Colon (tissue), 2 donors: ENCODE data around the gene FBN2.
"Not testable (repeated sequence)": the region's sequence is repeated elsewhere in the genome, so short reads cannot be mapped to it uniquely, and the experiment has no call there.

Experiments
- FAIRE-seq: peaks from 2 replicates; lab custom pipeline; 2012; peaks lifted over from hg19 to GRCh38; lab: Jason Lieb, UNC
- donor health status: control.
- donor health status: control.

The FBN2 gene

DNA sequence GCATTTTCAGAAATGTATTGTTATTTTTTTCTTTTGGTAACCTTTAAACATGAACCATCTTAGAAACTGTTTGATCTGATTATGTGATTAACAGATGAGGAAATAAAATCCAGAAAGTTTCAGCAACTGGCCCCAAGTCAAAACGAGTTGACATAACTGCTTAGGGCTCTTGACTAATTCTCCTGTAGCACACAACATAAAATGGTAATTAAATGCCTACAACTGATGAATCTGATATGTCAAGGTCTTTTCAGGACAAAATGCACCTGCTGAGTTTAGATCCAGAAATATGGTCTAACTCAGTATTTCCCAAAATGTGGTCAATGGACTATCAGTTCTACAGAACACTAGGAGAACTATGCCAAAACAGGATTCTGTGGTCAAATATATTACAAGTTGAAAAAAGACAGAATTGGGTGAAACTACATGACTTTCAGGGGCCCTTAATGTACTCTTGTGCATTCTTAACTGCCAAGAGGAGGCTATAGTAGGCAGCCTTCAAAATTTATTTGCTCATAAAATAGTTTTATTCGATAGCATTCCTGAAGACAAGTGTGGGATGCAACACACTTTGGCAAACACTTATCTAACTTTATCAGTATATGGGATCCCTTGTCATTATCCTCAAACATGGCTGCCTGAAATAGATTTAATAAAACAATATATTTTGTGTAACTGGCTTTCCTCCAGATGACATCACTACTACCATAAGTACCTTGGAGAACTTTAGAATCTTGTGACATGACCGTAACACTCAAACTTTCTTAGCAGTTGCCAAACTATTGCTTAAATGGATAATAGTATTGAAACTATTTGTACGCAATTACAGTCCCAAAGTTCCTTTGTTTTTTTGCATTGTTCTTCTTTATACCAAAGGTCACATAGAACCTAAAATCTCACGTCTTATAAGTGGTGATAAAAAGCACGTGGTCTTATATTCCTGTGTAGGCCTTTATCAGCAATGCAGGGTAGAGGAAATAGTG, 59.4 kb downstream of the FBN2 start:
- no peak for FAIRE-seq

DNA sequence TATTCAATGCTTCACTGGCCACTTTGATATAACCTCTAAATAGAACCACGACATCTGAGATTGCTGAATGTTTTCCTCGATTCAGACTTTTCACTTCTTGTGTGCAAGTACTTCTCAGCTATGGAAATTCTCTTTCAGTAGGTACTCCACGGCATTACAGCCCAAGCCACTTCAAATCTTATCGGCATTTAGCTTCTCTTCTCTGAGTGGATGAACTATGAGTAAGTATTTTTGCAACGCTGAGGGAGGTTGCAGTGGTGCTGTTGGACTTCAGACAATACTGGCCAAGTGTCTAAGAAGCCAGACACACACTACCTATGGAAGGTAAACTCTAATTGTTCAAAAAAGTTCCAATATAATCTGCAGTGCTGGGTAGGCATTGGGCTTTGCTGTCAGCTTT, 60.1 kb downstream of the FBN2 start:
- no peak for FAIRE-seq

DNA sequence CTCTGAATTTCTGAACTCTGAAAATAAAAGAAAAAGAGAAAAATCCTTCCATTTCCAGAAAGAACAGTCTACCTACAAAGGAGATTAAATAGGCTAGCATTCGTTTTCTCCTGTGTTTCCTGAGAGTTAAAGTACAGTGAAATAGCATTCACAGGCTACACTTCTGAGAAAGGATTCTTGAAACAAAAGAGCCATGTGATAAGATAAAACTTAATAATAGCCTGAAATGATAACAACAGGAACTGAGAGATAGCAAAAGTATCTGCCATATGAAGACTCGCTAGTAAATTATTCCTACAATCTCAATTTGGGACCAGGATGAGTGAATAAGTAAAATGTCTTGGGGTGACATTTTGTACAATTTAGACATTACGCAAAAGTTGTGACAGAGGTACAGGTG, 62.4 kb downstream of the FBN2 start:
- FAIRE-seq: no peak

DNA sequence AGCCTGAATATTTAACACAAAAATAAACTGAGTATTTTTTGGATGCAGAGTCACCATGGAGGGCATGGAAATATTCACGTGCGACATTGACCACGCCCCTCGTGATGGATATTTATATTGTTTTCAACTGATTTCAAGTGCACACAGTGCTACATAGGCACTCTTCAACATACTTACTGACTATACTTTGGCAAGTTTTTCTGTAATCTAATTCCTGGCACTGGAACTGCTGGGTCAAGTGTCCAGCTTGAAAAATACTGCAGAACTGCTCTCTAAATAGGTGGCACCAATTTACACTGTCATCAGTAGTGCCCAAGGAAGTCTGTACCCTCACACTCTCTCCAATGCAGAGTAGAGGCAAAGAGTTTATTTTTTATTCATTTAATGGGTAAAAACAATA, 65.1 kb downstream of the FBN2 start:
- FAIRE-seq: no peak

DNA sequence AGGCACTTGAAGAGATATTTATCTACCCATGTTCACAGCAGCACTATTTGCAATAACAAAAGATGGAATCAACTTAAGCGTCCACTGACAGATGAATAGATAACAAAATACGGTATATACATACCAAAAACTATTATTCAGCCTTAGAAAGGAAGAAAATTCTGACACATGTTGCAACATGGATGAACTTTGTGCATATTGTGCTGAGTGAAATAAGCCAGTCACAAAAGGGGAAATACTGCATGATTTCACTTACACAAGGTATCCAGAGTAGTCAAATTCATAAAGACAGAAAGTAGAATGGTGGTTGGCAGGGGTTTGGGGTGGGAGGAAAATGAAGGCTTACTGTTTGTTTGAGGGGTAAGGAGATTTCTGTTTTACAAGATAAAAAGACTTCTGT, 66.0 kb downstream of the FBN2 start:
- no peak for FAIRE-seq

DNA sequence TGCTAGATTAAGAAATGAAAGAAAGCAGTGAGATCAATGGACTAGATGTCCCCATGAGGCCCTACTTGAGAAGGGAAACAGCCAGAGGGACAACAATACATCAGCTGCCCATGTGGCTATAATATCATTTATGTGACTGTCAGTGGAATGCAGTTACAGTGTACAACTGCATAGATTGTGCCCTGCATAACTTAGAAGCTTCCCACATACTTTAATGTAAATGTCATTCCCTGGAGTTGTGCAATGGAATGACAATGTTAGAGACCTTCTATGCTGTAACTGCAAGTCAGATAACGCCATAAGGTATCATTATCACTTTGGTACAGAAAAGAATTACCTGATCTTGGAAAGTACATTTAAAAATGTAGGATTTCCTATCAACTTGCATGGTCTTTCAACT, 67.4 kb downstream of the FBN2 start:
- no peak for FAIRE-seq

DNA sequence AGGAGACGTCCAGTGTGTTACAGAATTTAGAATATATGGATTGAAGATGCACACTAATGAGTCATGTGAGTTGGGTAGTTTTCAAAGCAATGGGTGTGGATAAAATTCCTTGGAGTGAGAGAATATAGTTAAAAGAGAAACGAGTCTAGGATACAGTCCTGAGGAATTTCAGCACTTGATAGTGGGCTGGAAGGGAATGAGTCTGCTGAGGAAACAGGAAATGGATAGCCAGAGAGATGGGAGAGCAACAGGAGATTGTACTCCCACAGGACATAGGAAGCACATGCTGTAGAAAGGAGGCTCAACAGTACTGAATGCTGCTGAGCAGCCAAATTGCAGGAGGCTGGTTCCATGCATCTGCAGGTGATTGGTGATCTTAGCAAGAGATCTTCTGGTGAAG, 68.1 kb downstream of the FBN2 start:
- no peak for FAIRE-seq

DNA sequence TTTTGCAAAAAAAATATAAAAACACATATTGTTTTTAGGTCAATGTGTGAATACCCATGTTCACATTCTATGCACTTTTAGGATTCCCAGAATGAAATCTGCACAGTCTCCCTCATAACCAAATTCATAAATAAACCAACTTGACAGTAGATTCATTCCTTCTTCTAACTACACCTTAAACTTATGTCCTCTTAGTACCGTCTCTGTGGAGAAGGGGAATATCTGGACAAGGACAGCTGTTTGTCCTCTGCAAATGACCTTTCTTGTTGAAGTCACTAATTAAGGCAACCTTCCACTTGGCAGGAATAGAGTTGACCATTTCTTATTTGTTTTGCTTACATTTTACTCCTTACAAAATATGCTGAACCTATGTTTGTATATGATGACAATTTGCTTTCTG, 71.1 kb downstream of the FBN2 start:
- no peak for FAIRE-seq

DNA sequence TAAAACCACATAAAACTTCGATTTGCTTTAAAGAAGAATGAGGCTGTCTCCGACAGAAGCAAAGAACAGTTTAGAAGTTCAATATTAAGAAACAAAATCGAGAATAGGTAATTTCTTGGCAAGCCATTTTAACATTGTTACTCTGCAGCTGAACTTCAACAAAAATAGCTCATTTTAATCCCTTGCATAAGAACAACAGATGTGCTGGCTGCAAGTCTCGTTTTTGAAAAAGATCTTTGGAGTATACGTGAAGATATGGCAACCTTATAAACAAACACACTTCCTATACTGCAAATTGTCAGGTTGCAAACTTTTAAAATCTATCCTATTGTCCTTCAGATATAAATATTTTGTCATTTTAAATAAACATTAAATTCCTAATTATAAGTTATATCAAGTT, 71.5 kb downstream of the FBN2 start:
- no peak for FAIRE-seq

DNA sequence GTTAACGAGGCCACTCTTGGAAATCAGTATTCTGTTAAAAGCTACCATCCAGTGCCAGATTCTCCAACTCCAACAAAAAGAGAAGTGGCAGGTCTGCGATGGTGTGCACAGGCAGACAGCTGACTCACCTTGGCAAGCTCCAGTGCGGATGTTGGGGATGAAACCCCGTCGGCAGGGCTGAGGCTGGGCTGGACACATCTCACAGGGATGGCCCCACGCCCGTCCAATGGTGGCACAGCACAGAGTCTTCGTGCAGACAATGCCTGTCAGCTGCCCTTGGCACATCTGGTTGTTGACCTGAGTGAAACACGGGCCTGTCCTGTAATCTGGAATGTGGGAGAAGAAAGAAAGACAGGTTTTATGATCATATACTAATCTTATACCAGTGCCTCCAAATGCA, 73.4 kb downstream of the FBN2 start:
- no peak for FAIRE-seq

DNA sequence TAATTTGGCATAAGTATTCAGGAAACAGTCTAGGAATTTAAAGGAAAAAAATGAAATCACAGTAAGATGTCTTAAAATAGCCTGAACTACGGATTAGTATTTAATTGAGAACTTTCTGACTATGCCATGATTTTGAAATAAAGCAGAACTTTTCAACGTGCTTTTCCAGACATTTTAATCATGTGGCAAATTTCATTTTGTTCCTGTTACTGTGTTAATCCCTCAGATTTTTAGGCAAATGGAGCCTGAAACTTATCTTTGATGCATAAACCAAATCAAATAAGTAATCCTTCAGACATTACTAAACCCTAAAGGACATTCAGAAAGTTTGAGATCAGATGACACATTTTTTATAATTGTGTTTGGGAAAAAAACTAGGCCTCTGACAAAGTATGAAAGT, 75.7 kb downstream of the FBN2 start:
- no peak for FAIRE-seq

DNA sequence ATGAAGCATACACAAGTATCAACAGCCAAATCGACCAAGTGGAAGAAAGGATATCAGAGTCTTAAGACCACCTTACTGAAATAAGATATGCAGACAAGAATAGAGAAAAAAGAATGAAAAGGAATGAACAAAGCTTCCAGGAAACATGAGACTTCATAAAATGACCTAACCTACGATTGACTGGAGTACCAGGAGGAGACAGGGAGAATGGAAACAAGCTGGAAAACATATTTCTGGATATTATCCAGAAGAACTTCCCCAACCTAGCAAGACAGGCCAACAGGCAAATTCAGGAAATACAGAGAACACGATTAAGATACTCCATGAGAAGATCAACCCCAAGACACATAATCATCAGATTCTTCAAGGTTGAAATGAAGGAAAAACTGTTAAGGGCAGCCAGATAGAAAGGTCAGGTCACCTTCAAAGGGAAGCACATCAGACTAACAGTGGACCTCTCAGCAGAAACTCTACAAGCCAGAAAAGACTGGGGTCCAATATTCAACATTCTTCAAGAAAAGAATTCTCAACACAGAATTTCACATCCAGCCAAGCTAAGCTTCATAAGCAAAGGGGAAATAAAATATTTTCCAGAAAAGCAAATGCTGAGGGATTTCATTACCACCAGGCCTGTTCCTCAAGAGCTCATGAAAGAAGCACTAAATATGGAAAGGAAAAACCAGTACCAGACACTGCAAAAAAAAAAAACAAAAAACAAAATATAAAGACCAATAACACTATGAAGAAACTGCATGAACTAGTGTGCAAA, 80.7 kb downstream of the FBN2 start:
- FAIRE-seq: not testable (repeated sequence)

DNA sequence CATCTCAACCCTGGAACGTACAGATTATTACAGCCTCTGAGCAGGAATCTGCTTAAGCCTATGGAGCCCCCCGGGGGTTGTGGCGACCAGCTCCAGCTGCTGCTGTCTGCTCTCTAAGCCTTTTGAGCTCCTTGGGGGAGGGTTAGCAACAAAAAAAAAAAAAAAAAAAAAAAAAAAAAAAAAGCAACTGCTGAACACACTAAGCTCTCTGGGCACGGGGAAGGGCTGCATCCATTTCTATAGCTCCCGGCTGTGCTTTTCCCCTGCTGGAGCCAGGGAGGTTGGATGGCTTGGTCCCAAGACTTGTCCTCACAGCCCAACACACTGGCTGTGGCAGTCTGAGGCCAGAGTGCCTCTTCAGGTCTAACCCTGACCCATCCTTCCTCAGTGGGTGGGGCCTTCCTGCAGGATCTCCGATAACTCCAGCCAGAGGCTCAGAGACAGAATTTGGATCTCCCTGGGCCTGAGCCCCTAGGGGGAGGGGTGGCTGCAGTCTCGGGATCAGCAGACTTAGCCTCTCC, 82.1 kb downstream of the FBN2 start:
- FAIRE-seq: no peak

DNA sequence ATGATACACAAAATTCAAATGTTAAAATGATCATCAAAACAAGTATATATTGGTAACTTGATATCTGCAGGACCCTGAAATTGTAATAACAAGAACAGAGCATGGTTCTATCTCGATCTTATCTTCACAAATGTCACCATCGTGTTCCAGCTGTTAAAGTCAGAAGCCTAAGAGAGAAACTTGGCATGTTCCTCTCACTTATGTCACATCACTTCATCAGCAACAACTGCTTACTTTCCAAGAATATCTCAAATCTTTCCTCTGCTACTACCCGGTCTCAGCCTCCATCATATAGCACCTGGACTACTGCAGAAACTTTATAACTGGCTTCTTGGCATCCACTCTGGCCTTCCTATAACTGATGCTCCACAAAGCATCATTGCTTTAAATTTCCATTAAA, 84.9 kb downstream of the FBN2 start:
- no peak for FAIRE-seq

DNA sequence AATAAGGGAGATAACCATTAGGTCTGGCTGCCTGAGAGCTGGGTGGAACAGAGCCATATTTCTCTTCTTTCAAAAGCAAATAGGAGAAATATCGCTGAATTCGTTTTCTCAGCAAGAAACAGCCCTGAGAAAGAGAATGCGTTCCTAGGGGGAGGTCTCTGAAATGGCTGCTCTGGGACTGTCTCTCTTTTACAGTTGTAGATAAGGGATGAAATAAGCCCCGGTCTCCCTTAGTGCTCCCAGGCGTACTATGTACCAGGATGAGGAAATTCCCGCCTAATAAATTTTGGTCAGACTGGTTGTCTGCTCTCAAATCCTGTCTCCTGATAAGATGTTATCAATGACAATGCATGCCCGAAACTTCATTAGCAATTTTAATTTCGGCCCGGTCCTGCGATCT, 90.8 kb downstream of the FBN2 start:
- not testable (repeated sequence) for FAIRE-seq

DNA sequence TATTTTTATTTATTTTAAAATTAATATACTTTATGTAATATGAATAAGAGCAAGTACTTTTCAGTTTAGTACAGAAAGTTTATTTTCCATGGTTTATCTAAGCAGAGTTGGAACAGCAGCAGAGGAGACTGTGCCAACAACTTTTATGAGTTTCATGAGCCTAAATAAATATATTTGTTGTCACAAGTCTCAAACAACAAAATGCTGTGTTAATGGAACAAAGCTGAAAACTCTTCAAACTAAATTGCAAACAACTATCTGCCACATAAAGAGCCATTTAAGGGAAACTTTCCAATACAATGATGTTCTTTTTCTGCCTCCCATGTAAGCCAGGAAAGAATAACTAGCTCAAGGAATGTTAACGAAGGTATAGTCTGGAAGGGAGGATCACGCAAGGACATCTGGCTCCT, 96.1 kb downstream of the FBN2 start:
- no peak for FAIRE-seq

DNA sequence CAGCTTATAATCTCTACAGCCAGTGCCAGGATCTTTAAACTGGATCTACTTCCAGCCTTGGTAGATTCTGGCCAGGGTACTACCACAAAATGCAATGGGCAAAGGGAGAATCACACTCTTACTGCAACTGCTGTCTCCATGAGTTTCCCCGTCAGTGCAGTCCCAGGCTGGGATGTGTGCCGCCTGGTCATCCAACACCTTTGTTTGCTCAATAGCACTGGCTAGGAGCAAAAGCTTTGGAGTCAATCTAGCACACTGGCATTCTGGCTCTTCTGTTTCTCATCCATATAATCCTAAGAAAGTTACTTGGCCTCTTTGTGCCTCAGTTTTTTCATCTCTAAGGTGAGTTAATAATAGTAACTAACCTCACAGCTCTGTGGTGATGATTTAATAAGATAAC, 96.9 kb downstream of the FBN2 start:
- no peak for FAIRE-seq

DNA sequence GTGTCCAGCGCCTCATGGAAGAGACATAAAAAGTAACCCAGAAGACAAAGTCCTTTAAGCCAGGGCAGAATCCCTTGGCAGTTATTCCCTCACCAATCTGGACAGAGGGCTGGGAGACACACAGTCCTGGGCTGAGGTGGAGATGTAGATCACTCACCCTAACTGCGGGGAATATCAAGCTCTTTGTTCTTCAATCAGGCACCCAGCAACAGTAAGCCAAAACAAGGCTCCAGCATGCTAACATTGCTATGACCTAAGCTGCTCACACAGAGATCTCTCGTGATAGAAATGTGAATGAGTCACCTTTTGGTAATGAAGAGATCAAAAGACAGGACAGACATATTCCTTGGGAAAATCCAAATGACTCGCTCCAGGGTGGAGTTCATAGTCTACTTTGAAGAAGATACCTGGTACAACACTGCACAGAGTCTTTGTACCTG, 101.3 kb downstream of the FBN2 start:
- no peak for FAIRE-seq

DNA sequence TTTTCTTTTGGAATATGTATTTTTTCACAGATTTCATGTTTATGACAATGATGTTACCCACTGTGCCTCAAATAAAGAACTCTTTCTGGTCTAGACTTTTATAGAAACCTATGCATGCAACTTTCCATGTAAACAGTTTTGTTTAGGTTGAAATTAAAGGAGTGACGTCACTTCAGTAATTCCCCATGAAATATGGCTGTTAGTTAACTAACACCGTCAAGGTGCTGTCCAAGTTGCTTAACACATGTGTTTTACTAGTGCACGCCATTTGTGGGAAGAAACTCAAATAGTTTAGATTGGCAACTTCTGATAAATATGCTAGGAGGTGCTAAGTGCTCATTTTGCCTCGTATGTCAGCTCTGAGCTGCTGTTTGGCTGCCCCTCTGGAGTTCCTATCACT, 102.2 kb downstream of the FBN2 start:
- no peak for FAIRE-seq

DNA sequence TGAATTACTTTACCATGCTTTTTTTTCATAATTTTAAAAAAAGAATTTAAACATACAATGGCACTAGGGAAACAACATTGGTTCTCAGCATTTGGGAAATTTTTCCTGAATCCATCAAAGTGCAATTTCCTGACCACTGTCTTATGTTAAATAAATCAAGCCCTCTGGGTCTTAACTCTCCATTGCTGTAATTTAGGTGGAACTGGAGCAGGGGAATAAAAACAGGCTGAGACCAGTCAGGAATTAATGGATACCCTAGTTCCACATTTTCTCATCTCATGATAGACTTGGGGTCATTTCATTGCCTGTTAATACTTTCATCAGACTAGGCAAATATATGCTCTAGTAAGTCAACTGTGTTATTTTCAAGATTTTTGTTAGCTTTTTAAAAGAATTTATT, 103.1 kb downstream of the FBN2 start:
- no peak for FAIRE-seq

DNA sequence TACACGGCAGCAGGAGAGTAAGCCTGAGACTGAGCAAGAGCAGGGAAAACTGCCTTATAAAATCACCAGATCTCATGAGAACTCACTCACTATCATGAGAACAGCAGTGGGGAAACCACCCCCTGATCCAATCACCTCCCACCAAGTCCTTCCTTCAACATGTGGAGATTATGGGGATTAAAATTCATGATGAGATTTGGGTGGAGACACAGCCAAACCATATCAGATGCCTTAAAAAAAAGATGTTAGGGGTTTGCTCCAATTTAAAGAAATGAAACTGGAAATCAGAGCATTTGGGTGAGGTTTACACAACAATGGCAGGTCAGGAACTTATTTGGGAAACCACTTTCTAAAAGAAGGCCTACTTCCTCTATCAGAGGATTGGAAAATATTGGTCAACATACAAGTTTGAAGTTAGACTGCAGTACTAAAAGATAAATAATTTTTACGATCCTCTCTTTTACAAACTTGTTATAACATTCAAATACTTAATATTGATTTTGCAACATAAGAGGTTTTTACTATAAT, 105.1 kb downstream of the FBN2 start:
- FAIRE-seq: no peak

DNA sequence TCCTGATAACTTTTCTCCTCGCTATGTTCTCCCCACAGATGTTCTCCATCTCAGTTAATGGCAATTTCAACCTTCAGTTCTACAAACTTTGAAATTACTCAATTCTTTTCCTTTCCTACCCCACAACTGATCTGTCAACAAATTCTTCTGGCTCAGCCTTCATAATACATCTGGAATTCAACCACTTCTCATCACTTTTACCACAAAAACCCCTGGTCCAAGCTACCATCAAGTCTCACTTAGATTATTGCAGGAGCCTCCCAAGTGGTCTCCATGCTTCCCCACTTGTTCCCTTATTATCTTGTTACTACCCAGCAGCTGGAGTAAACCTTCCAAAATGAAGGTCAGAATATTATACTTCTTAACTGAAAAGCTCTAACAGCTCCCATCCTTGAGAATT, 110.1 kb downstream of the FBN2 start:
- FAIRE-seq: no peak

DNA sequence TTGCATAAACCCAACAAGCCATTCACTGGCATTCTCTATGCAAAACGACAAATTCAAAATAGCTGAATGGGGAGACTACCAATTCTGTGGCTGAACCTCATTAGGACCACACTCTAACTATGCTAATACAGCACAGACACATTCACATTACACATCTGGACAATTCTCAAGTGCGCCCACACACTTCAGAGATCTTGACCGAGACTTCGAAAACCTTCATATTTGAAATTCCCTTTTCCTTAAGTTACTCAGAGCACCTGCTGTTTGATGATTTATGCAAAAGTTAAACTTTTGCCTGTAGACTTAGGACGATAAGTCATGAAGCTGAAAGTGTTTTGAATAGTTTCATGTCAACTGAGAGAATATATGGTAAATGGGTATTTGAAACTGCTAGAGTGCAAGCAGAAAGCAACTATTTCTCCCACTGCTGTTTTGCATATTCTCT, 111.9 kb downstream of the FBN2 start:
- FAIRE-seq: no peak
